Psoas muscle (tissue), 8 donors: ENCODE measurements around the gene TBXA2R. TPM values are rescaled to one million over a fixed set of nuclear protein-coding genes. Genes with fewer than 3 reads are reported as not detected.

ENCODE experiments used
- ATAC-seq, 4 donors: fragments of 200-7000 bp; cut with Tn5 transposase; one replicate each; pipeline ENCODE4 v1.9.1; 2020; ENCODE audit warnings: moderate library complexity in 3 of 4, mild to moderate bottlenecking in 2 of 4
- DNase-seq, 2 donors: peaks; one replicate each; pipeline ENCODE4 v3.0.0-alpha.2; 2020
- H3K27ac ChIP-seq: fragments of 200-600 bp; one replicate; pipeline ENCODE4 v1.8.0; 2022
- H3K27me3 ChIP-seq, 3 donors: fragments of 200-600 bp in 1 of 3; one replicate each; pipeline versions ENCODE4 v1.6.1 to v1.8.0; 2013 to 2022; ENCODE audit warnings: low read length in 2 of 3, mild to moderate bottlenecking in 2 of 3, moderate library complexity in 1 of 3; ENCODE audit not compliant: insufficient read depth in 3 of 3
- H3K36me3 ChIP-seq, 2 donors: fragments of 200-600 bp in 1 of 2; one replicate each; pipeline versions ENCODE4 v1.6.1 to v1.8.0; 2013 to 2022; ENCODE audit warnings: low read depth in 1 of 2, mild to moderate bottlenecking in 1 of 2, moderate library complexity in 1 of 2; ENCODE audit not compliant: insufficient read depth in 1 of 2
- H3K4me1 ChIP-seq: fragments of 200-600 bp; one replicate; pipeline ENCODE4 v1.8.0; 2022
- H3K4me3 ChIP-seq: fragments of 200-600 bp; one replicate; pipeline ENCODE4 v1.8.0; 2022; ENCODE audit warnings: mild to moderate bottlenecking
- H3K9me3 ChIP-seq: fragments of 200-600 bp; one replicate; pipeline ENCODE4 v1.8.0; 2022
- WGBS, 3 donors: extraction: QIAGEN DNeasy Blood & Tissue Kit; methylation state at CpG; one replicate each; pipeline versions ENCODE4 v1.1.6 to v1.1.7; 2013; 5-methylcytosine and 5-hydroxymethylcytosine counted together
- intact Hi-C, 2 donors: fragments of 100-400 bp; cut with DNase I; formaldehyde crosslinking; loops; one replicate each; pipeline versions ENCODE4 v1.11.0 to v1.14.2; 2022
- long read RNA-seq, 2 donors: library from polyadenylated mRNA; unstranded; transcript quantifications; one replicate each; pipeline ENCODE4 v2.0.0, GENCODE V29; 2021
- polyA plus RNA-seq, 3 donors: library from polyadenylated mRNA; stranded (reverse); fragments of 200-250 nt; gene quantifications; one replicate each; pipeline ENCODE4 v1.2.3, GENCODE V29; 2013
- total RNA-seq, 4 donors: library from RNA; stranded (reverse); fragmentation: NEBNext Ultra II Directional in 2 of 4; extraction: Animal tissue kit (Norgen Biotek cat#: 25700) in 2 of 4; gene quantifications; one replicate each; pipeline versions ENCODE4 v1.2.1 to v1.2.4, GENCODE V29; 2021 to 2023
- TF ChIP-seq, protein P1 (sequence below): fragments of 200-600 bp; IDR thresholded peaks from one replicate; pipeline ENCODE4 v1.8.0; 2022; ENCODE audit warnings: antibody characterized with exemption
- donor health status: healthy with polysubstance abuse.
- donor health status: DM: no; HTN: no; CAD: no; lungs with moderate emphysema.
- donor health status: Bipolar disorder and iron deficiency.
- donor health status: healthy.
- donor health status: DM: yes; HTN: yes; CAD: no.
- donor health status: DM: no; HTN: no; CAD: no.
- donor health status: DM: no; HTN: no; CAD: no.
- donor health status: DM: yes; HTN: yes; CAD: no.

TBXA2R gene
- total RNA-seq (1 to 10 TPM in 3 of 4 donors, under 1 TPM in 1; 0.89 to 3.0 (median 1.7) TPM), polyA plus RNA-seq (1 to 10 TPM in 2 of 3 donors, under 1 TPM in 1; 0.52 to 1.2 (median 1.1) TPM)
- long read RNA-seq, donor 1, partial matches to known transcripts = 0 of 2 reads
- long read RNA-seq, donor 1, other reads (novel, unspliced or antisense) = 0 of 2 reads
- long read RNA-seq, donor 2, partial matches to known transcripts = 0 of 2 reads
- long read RNA-seq, donor 2, other reads (novel, unspliced or antisense) = 0 of 2 reads

DNA sequence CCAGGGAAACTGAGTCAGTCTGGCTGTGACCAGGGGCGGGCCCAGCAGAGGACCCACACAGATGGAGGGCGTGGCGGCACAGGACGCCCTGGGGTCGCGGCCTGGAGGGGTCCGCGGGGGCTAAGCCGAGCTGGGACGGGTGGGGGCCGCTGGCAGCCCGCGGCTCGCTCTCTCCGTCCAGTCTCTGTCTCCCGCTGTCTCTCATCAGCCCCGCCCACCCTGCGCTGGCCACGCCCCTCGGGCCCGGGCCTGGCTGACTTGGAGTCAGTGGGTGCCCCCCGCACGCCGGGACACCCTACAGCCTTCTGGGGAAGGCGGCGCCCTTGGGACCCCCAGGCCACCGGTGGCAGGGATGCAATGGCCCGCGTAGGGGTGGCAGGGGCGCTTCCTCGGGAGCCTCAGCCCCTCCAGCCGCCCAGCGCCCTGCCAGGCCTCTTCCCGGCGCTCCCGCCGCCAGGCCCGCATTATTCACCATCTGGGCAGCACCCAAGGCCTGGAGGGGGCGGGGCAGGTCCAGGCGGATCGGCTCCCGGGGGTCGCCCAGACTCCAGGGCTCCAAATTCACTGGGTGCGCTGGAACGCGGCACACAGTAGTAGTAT lies at the start of gene TBXA2R:
Gene TBXA2R (minus strand): TSS at position 186 of the 600 bp plus-strand sequence. CDS start 6,241 bp downstream, outside the sequence.
- peaks cover 5% of the 10 kb centered on the region for H3K4me1 ChIP-seq
- H3K27ac ChIP-seq = peak within 1 kb of the TSS; percentile 54
- TF ChIP-seq, protein P1, sequence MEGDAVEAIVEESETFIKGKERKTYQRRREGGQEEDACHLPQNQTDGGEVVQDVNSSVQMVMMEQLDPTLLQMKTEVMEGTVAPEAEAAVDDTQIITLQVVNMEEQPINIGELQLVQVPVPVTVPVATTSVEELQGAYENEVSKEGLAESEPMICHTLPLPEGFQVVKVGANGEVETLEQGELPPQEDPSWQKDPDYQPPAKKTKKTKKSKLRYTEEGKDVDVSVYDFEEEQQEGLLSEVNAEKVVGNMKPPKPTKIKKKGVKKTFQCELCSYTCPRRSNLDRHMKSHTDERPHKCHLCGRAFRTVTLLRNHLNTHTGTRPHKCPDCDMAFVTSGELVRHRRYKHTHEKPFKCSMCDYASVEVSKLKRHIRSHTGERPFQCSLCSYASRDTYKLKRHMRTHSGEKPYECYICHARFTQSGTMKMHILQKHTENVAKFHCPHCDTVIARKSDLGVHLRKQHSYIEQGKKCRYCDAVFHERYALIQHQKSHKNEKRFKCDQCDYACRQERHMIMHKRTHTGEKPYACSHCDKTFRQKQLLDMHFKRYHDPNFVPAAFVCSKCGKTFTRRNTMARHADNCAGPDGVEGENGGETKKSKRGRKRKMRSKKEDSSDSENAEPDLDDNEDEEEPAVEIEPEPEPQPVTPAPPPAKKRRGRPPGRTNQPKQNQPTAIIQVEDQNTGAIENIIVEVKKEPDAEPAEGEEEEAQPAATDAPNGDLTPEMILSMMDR = no peak
- intact Hi-C loops = no loop called here
- H3K4me3 ChIP-seq = peak within 1 kb of the TSS; percentile 62
- no peaks in the 10 kb centered on the region for H3K9me3 ChIP-seq
- peaks cover 0 to 11% of the 10 kb centered on the region in 2 donors for H3K36me3 ChIP-seq
- peak in 1 of 2 donors; percentile 84 for DNase-seq
- ATAC-seq = peak; percentile 46 to 70 (median 52)
- H3K27me3 ChIP-seq = peaks cover 0 to 39% (median 9%) of the 10 kb centered on the region in 3 donors
- WGBS, 3 donors = 1 to 3% (median 2%) methylated on average over 23 to 46 of the region's 46 CpGs

DNA sequence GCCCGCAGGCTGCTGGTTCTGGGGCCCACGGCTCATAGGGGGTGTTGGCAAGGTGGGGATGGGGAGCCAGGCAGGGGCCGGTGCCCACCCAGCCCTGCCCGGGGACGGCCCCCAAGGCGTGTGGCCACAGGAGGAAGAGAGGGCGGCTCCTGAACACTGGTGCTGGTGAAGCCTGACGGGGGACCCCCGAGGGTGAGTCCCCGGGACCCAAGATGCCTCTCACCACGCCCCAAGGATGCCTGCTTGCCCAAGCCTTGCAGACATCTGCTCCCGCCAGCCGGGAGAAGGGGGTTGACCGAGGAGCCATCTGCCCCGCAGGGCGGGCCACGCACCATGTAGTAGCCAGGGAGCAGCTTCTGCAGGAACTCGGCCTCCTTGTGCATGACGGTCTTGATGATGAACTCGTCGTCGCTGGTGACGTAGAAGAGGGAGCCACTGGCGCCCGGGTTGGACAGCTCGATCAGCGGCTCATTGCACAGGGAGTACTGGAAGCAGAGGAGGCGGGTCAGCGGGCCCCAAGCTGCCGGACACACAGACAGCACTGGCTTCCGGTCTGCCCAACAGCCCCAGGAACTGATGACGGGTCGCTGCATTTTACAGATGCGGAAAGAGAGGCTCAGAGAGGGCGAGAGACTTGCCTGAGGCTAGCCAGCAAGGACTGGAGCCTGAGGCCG lies 49.5 kb upstream of the TBXA2R start:
- intact Hi-C loops = no loop called here
- no peak overlapping the region for H3K4me3 ChIP-seq
- H3K4me1 ChIP-seq = no peaks in the 10 kb centered on the region
- DNase-seq (no peak), ATAC-seq (no peak)
- H3K27me3 ChIP-seq = no peaks in the 10 kb centered on the region
- H3K9me3 ChIP-seq = no peaks in the 10 kb centered on the region
- 74 to 80% (median 78%) methylated on average over 32 to 36 of the region's 36 CpGs for WGBS, 3 donors
- H3K36me3 ChIP-seq = peaks cover 0 to 71% of the 10 kb centered on the region in 2 donors
- TF ChIP-seq, protein P1 = no peak
- H3K27ac ChIP-seq = no peak overlapping the region

DNA sequence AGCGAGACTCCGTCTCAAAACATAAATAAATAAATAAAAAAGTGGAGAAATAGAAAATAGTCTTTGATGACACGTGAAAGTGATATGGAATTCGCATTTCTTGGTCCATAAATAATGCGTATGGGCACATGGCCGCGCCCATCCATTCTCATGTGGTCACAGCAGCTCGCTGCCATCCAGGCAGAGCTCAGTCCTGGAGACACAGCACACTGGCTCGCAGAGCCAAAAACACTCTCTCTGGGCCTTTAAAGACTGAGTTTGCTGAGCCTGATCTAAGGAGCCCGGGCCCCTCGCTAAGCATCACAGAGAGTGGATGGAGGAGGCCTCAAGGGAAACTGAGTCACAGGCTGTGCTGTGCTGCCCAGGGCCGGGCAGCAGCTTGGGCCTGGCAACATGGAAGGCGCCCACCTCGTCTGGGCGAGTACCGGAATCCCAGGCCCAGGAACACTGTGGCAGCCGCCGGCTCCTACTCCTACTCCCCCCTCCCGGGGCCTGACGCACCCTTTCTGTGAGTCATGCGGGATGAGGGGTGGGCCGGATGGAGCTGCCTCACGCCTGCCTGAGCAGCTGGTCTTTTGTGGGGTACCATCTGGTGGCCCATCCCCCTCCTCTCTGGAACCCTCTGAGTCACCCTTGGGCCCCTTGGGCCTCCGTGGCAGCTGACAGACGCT lies 48.9 kb upstream of the TBXA2R start:
- peak in 1 of 2 donors; percentile 55 for DNase-seq
- Histone ChIP-seq H3K36me3 (peaks cover 0 to 68% of the 10 kb centered on the region in 2 donors), H3K27me3 (no peaks in the 10 kb centered on the region), H3K27ac (no peak overlapping the region), H3K4me1 (peaks cover 1% of the 10 kb centered on the region), H3K4me3 (no peak overlapping the region), H3K9me3 (no peaks in the 10 kb centered on the region)
- WGBS, 3 donors = 74 to 78% (median 76%) methylated on average over 25 of the region's 25 CpGs
- intact Hi-C loops = no loop called here
- peak in 1 of 4 donors; percentile 12 for ATAC-seq
- TF ChIP-seq, protein P1 = no peak

DNA sequence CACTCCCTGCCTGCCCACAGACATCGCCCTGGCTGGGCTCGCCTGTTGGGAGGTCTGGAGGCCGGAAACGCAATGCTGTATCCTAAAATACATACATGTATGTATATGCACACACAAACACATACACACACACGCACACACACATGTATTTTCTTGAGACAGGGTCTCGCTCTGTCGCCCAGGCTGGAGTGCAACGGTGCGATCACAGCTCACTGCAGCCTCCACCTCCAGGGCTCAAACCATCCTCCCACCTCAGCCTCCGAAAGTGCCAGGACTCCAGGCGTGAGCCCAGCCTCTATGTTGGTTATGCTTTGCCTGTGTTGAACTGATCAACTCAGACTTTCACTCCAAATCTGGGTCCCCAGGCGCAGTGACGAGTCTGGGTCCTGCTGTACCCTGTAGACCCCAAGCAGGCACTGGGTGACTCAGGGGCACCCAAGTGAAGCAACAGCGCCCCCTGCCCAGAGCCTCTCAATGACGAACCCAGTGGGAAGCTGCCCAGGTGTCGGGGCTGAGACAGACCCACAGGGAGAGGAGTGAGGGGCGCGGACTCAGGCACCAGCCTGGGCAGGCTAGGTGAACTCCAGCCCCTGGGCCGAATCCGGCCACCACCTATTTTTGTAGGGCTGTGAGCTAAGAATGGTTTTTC lies 47.3 kb upstream of the TBXA2R start:
- ATAC-seq (no peak), DNase-seq (no peak)
- WGBS, 3 donors = 95 to 96% (median 95%) methylated on average over 20 of the region's 20 CpGs
- intact Hi-C loops = no loop called here
- Histone ChIP-seq H3K4me3 (no peak overlapping the region), H3K27ac (no peak overlapping the region), H3K9me3 (no peaks in the 10 kb centered on the region), H3K27me3 (no peaks in the 10 kb centered on the region), H3K36me3 (peaks cover 0 to 60% of the 10 kb centered on the region in 2 donors), H3K4me1 (peaks cover 6% of the 10 kb centered on the region)
- TF ChIP-seq, protein P1 = no peak
